ENCODE results near the gene ZC2HC1B.
A peak's percentile ranks its signal among the peaks of the same experiment; 100 is the strongest.

Gene ZC2HC1B

GRCh38 chr6:143934331-143934730 is 70.1 kb downstream of the ZC2HC1B start:
- DNase-seq (ENCODE audit: low read depth in 2 of 2) = no peak

- DNase-seq (ENCODE audit: low read depth in 2 of 2) = no peak
These were observed 70.6 kb downstream of the ZC2HC1B start for GRCh38 chr6:143934867-143935266.

GRCh38 chr6:143936347-143936746 is 72.1 kb downstream of the ZC2HC1B start:
- no peak for DNase-seq (ENCODE audit: low read depth in 2 of 2)

GRCh38 chr6:143936778-143937667 is 72.7 kb downstream of the ZC2HC1B start:
- no peak for DNase-seq (ENCODE audit: low read depth in 2 of 2)

GRCh38 chr6:143937668-143937970 is 73.3 kb downstream of the ZC2HC1B start:
- no peak for DNase-seq (ENCODE audit: low read depth in 2 of 2)

GRCh38 chr6:143939364-143939763 is 75.1 kb downstream of the ZC2HC1B start:
- DNase-seq (ENCODE audit: low read depth in 2 of 2) = no peak

GRCh38 chr6:143940011-143940597 is 75.8 kb downstream of the ZC2HC1B start:
- peak; percentile 10 to 21 for DNase-seq (ENCODE audit: low read depth in 2 of 2)

GRCh38 chr6:143941852-143942627 is 77.8 kb downstream of the ZC2HC1B start:
- peak; percentile 58 to 60 for DNase-seq (ENCODE audit: low read depth in 2 of 2)

- no peak for DNase-seq (ENCODE audit: low read depth in 2 of 2)
These were observed 83.9 kb downstream of the ZC2HC1B start for GRCh38 chr6:143948208-143948607.

- DNase-seq (ENCODE audit: low read depth in 2 of 2) = no peak
These were observed 85.3 kb downstream of the ZC2HC1B start for GRCh38 chr6:143949535-143949934.

GRCh38 chr6:143949962-143950361 is 85.7 kb downstream of the ZC2HC1B start:
- DNase-seq (ENCODE audit: low read depth in 2 of 2) = no peak

- no peak for DNase-seq (ENCODE audit: low read depth in 2 of 2)
These were observed 86.6 kb downstream of the ZC2HC1B start for GRCh38 chr6:143950875-143951274.

- no peak for DNase-seq (ENCODE audit: low read depth in 2 of 2)
These were observed 87.9 kb downstream of the ZC2HC1B start for GRCh38 chr6:143952060-143952778.

GRCh38 chr6:143952947-143953701 is 88.8 kb downstream of the ZC2HC1B start:
- DNase-seq (ENCODE audit: low read depth in 2 of 2) = no peak

GRCh38 chr6:143953922-143954321 is 89.6 kb downstream of the ZC2HC1B start:
- no peak for DNase-seq (ENCODE audit: low read depth in 2 of 2)

GRCh38 chr6:143955971-143956370 is 91.7 kb downstream of the ZC2HC1B start:
- no peak for DNase-seq (ENCODE audit: low read depth in 2 of 2)

- DNase-seq (ENCODE audit: low read depth in 2 of 2) = no peak
These were observed 93.5 kb downstream of the ZC2HC1B start for GRCh38 chr6:143957679-143958274.

GRCh38 chr6:143958839-143959399 is 94.6 kb downstream of the ZC2HC1B start:
- DNase-seq (ENCODE audit: low read depth in 2 of 2) = no peak

GRCh38 chr6:143959927-143960326 is 95.7 kb downstream of the ZC2HC1B start:
- DNase-seq (ENCODE audit: low read depth in 2 of 2) = no peak

- DNase-seq (ENCODE audit: low read depth in 2 of 2) = no peak
These were observed 96.8 kb downstream of the ZC2HC1B start for GRCh38 chr6:143961066-143961465.
